ENCODE measurements around the gene LYSMD3. TPM values are rescaled to one million over a fixed set of nuclear protein-coding genes. Genes with fewer than 3 reads are reported as not detected.

LYSMD3 gene
- total RNA-seq, 1 experiment from 2014 or later: 15.3 TPM

GRCh38 chr5:90504743-90505142 lies 24.6 kb downstream of the LYSMD3 start:
- POLR2A ChIA-PET: no interaction called here
- Histone ChIP-seq H3K4me1 (0 out of 2 replicates have a peak, but pooled peaks cover 7% of the 10 kb centered on the region), H3K27me3 (replicated peaks; ENCODE audit: control insufficient read depth, insufficient read depth, low read length) (no peaks in the 10 kb centered on the region), H3K36me3 (ENCODE audit: control insufficient read depth, insufficient read depth, low read length) (no peaks in the 10 kb centered on the region), H3K4me3 (ENCODE audit: low read depth, low read length) (no peak overlapping the region), H3K9me3 (no peaks in the 10 kb centered on the region)
- Mint-ChIP-seq H3K4me1 (ENCODE audit: low read depth, unreplicated experiment) (peaks cover 6% of the 10 kb centered on the region), H3K27ac (ENCODE audit: unreplicated experiment) (no peak overlapping the region), H3K9me3 (ENCODE audit: unreplicated experiment) (no peaks in the 10 kb centered on the region), H3K27me3 (ENCODE audit: insufficient read depth, unreplicated experiment) (no peaks in the 10 kb centered on the region), H3K36me3 (ENCODE audit: insufficient read depth, unreplicated experiment) (no peaks in the 10 kb centered on the region), H3K4me3 (ENCODE audit: unreplicated experiment) (no peak overlapping the region)
- DNase-seq: no peak
- no peak for TF ChIP-seq CTCF (IDR thresholded peaks at IDR 0.05; ENCODE audit: insufficient read depth in 1 of 2, low read depth in 1 of 2, low read length in 1 of 2, severe bottlenecking in 1 of 2, unreplicated experiment in 1 of 2)
- CTCF ChIA-PET: no interaction called here
- intact Hi-C loops (cut with micrococcal nuclease; ENCODE audit: unreplicated experiment): no loop called here
- BruUV-seq (replicated peaks): no TSS peak

- BruUV-seq (replicated peaks): no TSS peak
- Mint-ChIP-seq H3K36me3 (ENCODE audit: insufficient read depth, unreplicated experiment) (no peaks in the 10 kb centered on the region), H3K27me3 (ENCODE audit: insufficient read depth, unreplicated experiment) (no peaks in the 10 kb centered on the region), H3K9me3 (ENCODE audit: unreplicated experiment) (no peaks in the 10 kb centered on the region), H3K4me3 (ENCODE audit: unreplicated experiment) (no peak overlapping the region), H3K27ac (ENCODE audit: unreplicated experiment) (no peak overlapping the region), H3K4me1 (ENCODE audit: low read depth, unreplicated experiment) (peaks cover 6% of the 10 kb centered on the region)
- no peak for TF ChIP-seq CTCF (IDR thresholded peaks at IDR 0.05; ENCODE audit: insufficient read depth in 1 of 2, low read depth in 1 of 2, low read length in 1 of 2, severe bottlenecking in 1 of 2, unreplicated experiment in 1 of 2)
- ChIA-PET CTCF (no interaction called here), POLR2A (no interaction called here)
- Histone ChIP-seq H3K4me3 (ENCODE audit: low read depth, low read length) (no peak overlapping the region), H3K4me1 (0 out of 2 replicates have a peak, but pooled peaks cover 7% of the 10 kb centered on the region), H3K9me3 (no peaks in the 10 kb centered on the region), H3K27me3 (replicated peaks; ENCODE audit: control insufficient read depth, insufficient read depth, low read length) (no peaks in the 10 kb centered on the region), H3K36me3 (ENCODE audit: control insufficient read depth, insufficient read depth, low read length) (no peaks in the 10 kb centered on the region)
- no peak for DNase-seq
- intact Hi-C loops (cut with micrococcal nuclease; ENCODE audit: unreplicated experiment): no loop called here
Measured at GRCh38 chr5:90503596-90503995, 25.8 kb downstream of the LYSMD3 start.

GRCh38 chr5:90495146-90495545 lies 34.2 kb downstream of the LYSMD3 start:
- Mint-ChIP-seq H3K36me3 (ENCODE audit: insufficient read depth, unreplicated experiment) (no peaks in the 10 kb centered on the region), H3K27me3 (ENCODE audit: insufficient read depth, unreplicated experiment) (no peaks in the 10 kb centered on the region), H3K4me1 (ENCODE audit: low read depth, unreplicated experiment) (no peaks in the 10 kb centered on the region), H3K4me3 (ENCODE audit: unreplicated experiment) (no peak overlapping the region), H3K9me3 (ENCODE audit: unreplicated experiment) (no peaks in the 10 kb centered on the region), H3K27ac (ENCODE audit: unreplicated experiment) (no peak overlapping the region)
- Histone ChIP-seq H3K4me1 (no peaks in the 10 kb centered on the region), H3K36me3 (ENCODE audit: control insufficient read depth, insufficient read depth, low read length) (no peaks in the 10 kb centered on the region), H3K27me3 (replicated peaks; ENCODE audit: control insufficient read depth, insufficient read depth, low read length) (no peaks in the 10 kb centered on the region), H3K9me3 (no peaks in the 10 kb centered on the region), H3K4me3 (ENCODE audit: low read depth, low read length) (no peak overlapping the region)
- POLR2A ChIA-PET: no interaction called here
- no peak for DNase-seq
- intact Hi-C loops (cut with micrococcal nuclease; ENCODE audit: unreplicated experiment): no loop called here
- TF ChIP-seq CTCF (IDR thresholded peaks at IDR 0.05; ENCODE audit: insufficient read depth in 1 of 2, low read depth in 1 of 2, low read length in 1 of 2, severe bottlenecking in 1 of 2, unreplicated experiment in 1 of 2): no peak
- CTCF ChIA-PET: no interaction called here
- BruUV-seq (replicated peaks): no TSS peak

Measured in Caco-2 (cell line).